ENCODE data around the gene HS3ST6. TPM values are rescaled to one million over a fixed set of nuclear protein-coding genes. Genes with fewer than 3 reads are reported as not detected.
A peak's percentile ranks its signal among the peaks of the same experiment; 100 is the strongest.

The HS3ST6 gene
- total RNA-seq, 1 experiment from 2014 or later, result not detected

DNA sequence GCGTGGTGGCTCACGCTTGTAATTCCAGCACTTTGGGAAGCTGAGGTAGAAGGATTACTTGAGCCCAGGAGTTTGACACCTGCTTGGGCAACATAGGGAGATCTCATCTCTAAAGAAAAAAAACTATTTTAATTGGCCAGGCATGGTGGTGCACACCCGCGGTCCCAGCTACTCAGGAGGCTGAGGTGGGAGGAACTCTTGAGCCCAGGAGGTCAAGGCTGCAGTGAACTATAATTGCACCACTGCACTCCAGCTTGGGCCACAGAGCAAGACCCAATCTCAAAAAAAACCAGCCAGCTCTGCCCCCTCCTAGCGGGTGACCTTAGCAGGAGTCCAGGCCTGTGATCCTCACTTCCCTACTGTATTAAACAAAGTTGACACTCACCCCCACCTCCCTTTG lies 5.9 kb upstream of the HS3ST6 start:
- intact Hi-C loops (cut with micrococcal nuclease), result no loop called here
- H3K4me1 ChIP-seq (ENCODE audit: control insufficient read depth in 1 of 2, insufficient read depth in 2 of 2, low read length in 2 of 2), result peaks cover 24 to 35% of the 10 kb centered on the region in 2 experiments
- H3K36me3 ChIP-seq (ENCODE audit: control insufficient read depth in 1 of 2, insufficient read depth in 2 of 2, low read length in 2 of 2), result no peaks in the 10 kb centered on the region
- no peaks in the 10 kb centered on the region for H4K20me1 ChIP-seq (ENCODE audit: insufficient read depth)
- CTCF ChIA-PET, result interaction anchor here (0.8 to 1.3 kb wide), 4 partner anchors 8 to 60 kb away, joined by 3 to 6 read pairs (median 4); no protein-coding TSS in a partner anchor
- ATAC-seq (no peak), DNase-seq (ENCODE audit: low read depth, low spot score) (no peak)
- peak overlapping the region; percentile 72 for H3K4me2 ChIP-seq (ENCODE audit: low read length)
- no peak for TF ChIP-seq EZH2 (IDR thresholded peaks at IDR 0.05)
- TF ChIP-seq POLR2A (IDR thresholded peaks at IDR 0.05; ENCODE audit: borderline replicate concordance, extremely low read depth, insufficient read depth, insufficient read length), result no peak
- TF ChIP-seq YY1 (IDR thresholded peaks at IDR 0.05; ENCODE audit: extremely low read depth, insufficient replicate concordance, low read depth, low read length), result no peak
- TF ChIP-seq CEBPB (IDR thresholded peaks at IDR 0.05; ENCODE audit: low read depth), result no peak
- TF ChIP-seq TCF7L2 (IDR thresholded peaks at IDR 0.05; ENCODE audit: borderline replicate concordance, extremely low read depth, insufficient read depth, insufficient read length), result no peak
- no peak for TF ChIP-seq SP1 (IDR thresholded peaks at IDR 0.05; ENCODE audit: low read depth)
- TF ChIP-seq, protein P1, sequence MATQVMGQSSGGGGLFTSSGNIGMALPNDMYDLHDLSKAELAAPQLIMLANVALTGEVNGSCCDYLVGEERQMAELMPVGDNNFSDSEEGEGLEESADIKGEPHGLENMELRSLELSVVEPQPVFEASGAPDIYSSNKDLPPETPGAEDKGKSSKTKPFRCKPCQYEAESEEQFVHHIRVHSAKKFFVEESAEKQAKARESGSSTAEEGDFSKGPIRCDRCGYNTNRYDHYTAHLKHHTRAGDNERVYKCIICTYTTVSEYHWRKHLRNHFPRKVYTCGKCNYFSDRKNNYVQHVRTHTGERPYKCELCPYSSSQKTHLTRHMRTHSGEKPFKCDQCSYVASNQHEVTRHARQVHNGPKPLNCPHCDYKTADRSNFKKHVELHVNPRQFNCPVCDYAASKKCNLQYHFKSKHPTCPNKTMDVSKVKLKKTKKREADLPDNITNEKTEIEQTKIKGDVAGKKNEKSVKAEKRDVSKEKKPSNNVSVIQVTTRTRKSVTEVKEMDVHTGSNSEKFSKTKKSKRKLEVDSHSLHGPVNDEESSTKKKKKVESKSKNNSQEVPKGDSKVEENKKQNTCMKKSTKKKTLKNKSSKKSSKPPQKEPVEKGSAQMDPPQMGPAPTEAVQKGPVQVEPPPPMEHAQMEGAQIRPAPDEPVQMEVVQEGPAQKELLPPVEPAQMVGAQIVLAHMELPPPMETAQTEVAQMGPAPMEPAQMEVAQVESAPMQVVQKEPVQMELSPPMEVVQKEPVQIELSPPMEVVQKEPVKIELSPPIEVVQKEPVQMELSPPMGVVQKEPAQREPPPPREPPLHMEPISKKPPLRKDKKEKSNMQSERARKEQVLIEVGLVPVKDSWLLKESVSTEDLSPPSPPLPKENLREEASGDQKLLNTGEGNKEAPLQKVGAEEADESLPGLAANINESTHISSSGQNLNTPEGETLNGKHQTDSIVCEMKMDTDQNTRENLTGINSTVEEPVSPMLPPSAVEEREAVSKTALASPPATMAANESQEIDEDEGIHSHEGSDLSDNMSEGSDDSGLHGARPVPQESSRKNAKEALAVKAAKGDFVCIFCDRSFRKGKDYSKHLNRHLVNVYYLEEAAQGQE (IDR thresholded peaks at IDR 0.05; ENCODE audit: low read depth), result no peak
- TF ChIP-seq ZNF274 (IDR thresholded peaks at IDR 0.05; ENCODE audit: low read depth, low read length), result no peak
- TF ChIP-seq ZFX (IDR thresholded peaks at IDR 0.05), result no peak
- no peak for TF ChIP-seq MAX (IDR thresholded peaks at IDR 0.05)
- TF ChIP-seq EGR1 (IDR thresholded peaks at IDR 0.05; ENCODE audit: low read depth), result no peak
- H3K4me3 ChIP-seq (replicated peaks in 1 of 2; ENCODE audit: low read depth in 1 of 2, low read length in 2 of 2), result peak overlapping the region in 1 of 2 experiments; percentile 33; a peak in 1 of 4 replicates
- H3K27ac ChIP-seq (ENCODE audit: low read depth, low read length), result peak overlapping the region; percentile 55
- RAD21 ChIA-PET (ENCODE audit: low non-redundant PET in 1 of 2, low total read pairs in 2 of 2, uncharacterized antibody in 2 of 2, unreplicated experiment in 2 of 2), result interaction anchor here in 1 of 2 experiments (0.7 kb wide), 1 partner anchor 52 kb away, joined by 3 read pairs; the partner anchor contains the start of gene MEIOB
- no peaks in the 10 kb centered on the region for H3K9me2 ChIP-seq (ENCODE audit: insufficient read depth)
- BruUV-seq (replicated peaks), result no TSS peak
- peak overlapping the region; percentile 49; the same call in 1 of the 2 replicates for H3K9ac ChIP-seq (ENCODE audit: low read length)
- no peaks in the 10 kb centered on the region for H3K9me3 ChIP-seq (ENCODE audit: control insufficient read depth in 1 of 2, insufficient read depth in 1 of 2, low read depth in 1 of 2, low read length in 2 of 2)
- H3K79me2 ChIP-seq (ENCODE audit: insufficient read depth, low read length), result no peaks in the 10 kb centered on the region
- H3K27me3 ChIP-seq (ENCODE audit: insufficient read depth, low read length), result no peaks in the 10 kb centered on the region
- no peak overlapping the region for H2AFZ ChIP-seq (ENCODE audit: low read depth, low read length, poor library complexity, severe bottlenecking)
- POLR2A ChIA-PET, result interaction anchor here (1.0 to 2.1 kb wide), 3 partner anchors 41 to 48 kb away, joined by 3 to 8 read pairs (median 4); partner anchors contain the start of genes RPS2 and TBL3
